Esophagus muscularis mucosa (tissue), 4 donors: Measurements from ENCODE around the gene PNMT. TPM values are rescaled to one million over a fixed set of nuclear protein-coding genes. Genes with fewer than 3 reads are reported as not detected.

Experiments
- DNase-seq: peaks from one replicate; pipeline ENCODE4 v3.0.0-alpha.2; 2017; ENCODE audit errors: extremely low spot score
- H3K27ac ChIP-seq, 4 donors: fragments of 200-600 bp; sonication (generic); replicated peaks in 1 of 4; 1 replicate in 3 of 4; 2 replicates in 1 of 4; pipeline ENCODE4 v1.5.1; 2016 to 2019; ENCODE audit warnings: mild to moderate bottlenecking in 1 of 4
- H3K27me3 ChIP-seq, 4 donors: fragments of 200-600 bp; sonication (generic); one replicate each; pipeline versions ENCODE4 v1.5.1 to v1.6.0; 2016 to 2019
- H3K36me3 ChIP-seq, 4 donors: fragments of 200-600 bp; sonication (generic); one replicate each; pipeline ENCODE4 v1.5.1; 2016 to 2019
- H3K4me1 ChIP-seq, 4 donors: fragments of 200-600 bp; sonication (generic); one replicate each; pipeline ENCODE4 v1.5.1; 2016 to 2019
- H3K4me3 ChIP-seq, 4 donors: fragments of 200-600 bp; sonication (generic); 1 replicate in 2 of 4; 2 replicates in 2 of 4; pipeline ENCODE4 v1.5.1; 2016 to 2019; ENCODE audit warnings: mild to moderate bottlenecking in 4 of 4, moderate library complexity in 1 of 4
- H3K9me3 ChIP-seq, 4 donors: fragments of 200-600 bp; sonication (generic); 1 replicate in 3 of 4; 2 replicates in 1 of 4; pipeline ENCODE4 v1.5.1; 2016 to 2019
- CTCF ChIP-seq, 3 experiments: fragments of 200-600 bp in 2 of 3; fragments of 450-650 bp in 1 of 3; sonication (generic) in 2 of 3; IDR thresholded peaks; one replicate each; pipeline ENCODE4 v1.5.1; 2017 to 2019; ENCODE audit warnings: antibody characterized with exemption in 3 of 3, mild to moderate bottlenecking in 2 of 3, moderate library complexity in 1 of 3
- EP300 ChIP-seq: sonication (generic); formaldehyde crosslinking; IDR thresholded peaks from one replicate; pipeline ENCODE4 v1.6.1; 2017; ENCODE audit warnings: antibody characterized with exemption
- POLR2A ChIP-seq: fragments of 450-650 bp; IDR thresholded peaks from one replicate; pipeline ENCODE4 v1.6.1; 2017; ENCODE audit warnings: antibody characterized with exemption, moderate library complexity, mild to moderate bottlenecking, low read depth
- POLR2AphosphoS5 ChIP-seq, 2 donors: sonication (generic); formaldehyde crosslinking; IDR thresholded peaks; one replicate each; pipeline ENCODE4 v1.6.1; 2017; ENCODE audit warnings: antibody characterized with exemption in 2 of 2
- WGBS: methylation state at CpG from one replicate; pipeline ENCODE4 v1.1.5; 2018; 5-methylcytosine and 5-hydroxymethylcytosine counted together
- intact Hi-C: fragments of 100-400 bp; cut with DNase I; formaldehyde crosslinking; loops from one replicate; pipeline ENCODE4 v1.15.1; 2023
- total RNA-seq, 4 donors: library from RNA; depleted of rRNA; stranded (reverse); fragments of >200 nt; gene quantifications; one replicate each; pipeline versions ENCODE4 v1.1.0 to v1.2.1, GENCODE V29; 2016

The PNMT gene
- total RNA-seq, 4 donors from 2014 or later: 9.4 to 14.3 (median 10.6) TPM

DNA sequence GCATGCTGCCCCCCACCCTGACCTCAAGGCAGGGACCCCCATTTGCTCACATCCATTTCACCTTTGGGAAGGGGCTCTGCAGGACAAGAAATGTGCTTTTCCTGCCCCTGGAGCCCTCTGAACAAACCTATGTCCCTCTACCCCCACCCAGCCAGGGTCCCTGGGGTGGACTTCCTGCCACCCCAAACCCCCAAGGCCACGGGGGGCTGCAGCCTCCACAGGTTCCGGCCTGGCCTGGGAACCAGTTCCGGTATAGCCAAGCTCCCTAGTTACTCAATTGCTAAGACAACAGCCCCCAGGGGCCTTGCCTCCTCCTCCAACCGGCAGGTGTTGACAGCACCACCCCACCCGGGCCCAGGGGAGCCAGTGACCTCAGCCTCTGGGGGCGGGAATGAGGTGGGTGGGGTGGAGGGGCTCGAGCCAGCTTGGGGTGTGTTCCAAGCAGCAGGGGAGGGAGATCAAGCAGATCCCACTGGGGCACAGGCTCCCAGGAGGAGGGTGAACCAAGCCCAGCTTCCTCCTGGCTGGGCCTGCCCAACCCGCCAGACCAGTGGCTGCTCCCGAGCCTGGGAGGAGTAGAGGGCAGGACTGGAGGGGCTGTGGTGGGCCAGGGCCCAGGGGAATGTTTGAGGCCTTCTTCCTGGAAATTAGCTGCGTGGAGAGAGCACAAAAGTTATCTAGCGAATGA, 6.6 kb downstream of the PNMT start:
- Histone ChIP-seq H3K4me1 (peaks cover 43 to 59% (median 50%) of the 10 kb centered on the region in 4 donors), H3K9me3 (no peaks in the 10 kb centered on the region), H3K27ac (no peak overlapping the region), H3K27me3 (peaks cover 0 to 25% (median 10%) of the 10 kb centered on the region in 4 donors), H3K4me3 (no peak overlapping the region), H3K36me3 (peaks cover 0 to 17% (median 0%) of the 10 kb centered on the region in 4 donors)
- 44% methylated on average over 5 of the region's 11 CpGs for WGBS
- intact Hi-C loops: no loop called here
- TF ChIP-seq POLR2AphosphoS5 (IDR thresholded peaks at IDR 0.05) (no peak), EP300 (no peak), CTCF (IDR thresholded peaks at IDR 0.05) (no peak), POLR2A (no peak)
- DNase-seq: no peak

DNA sequence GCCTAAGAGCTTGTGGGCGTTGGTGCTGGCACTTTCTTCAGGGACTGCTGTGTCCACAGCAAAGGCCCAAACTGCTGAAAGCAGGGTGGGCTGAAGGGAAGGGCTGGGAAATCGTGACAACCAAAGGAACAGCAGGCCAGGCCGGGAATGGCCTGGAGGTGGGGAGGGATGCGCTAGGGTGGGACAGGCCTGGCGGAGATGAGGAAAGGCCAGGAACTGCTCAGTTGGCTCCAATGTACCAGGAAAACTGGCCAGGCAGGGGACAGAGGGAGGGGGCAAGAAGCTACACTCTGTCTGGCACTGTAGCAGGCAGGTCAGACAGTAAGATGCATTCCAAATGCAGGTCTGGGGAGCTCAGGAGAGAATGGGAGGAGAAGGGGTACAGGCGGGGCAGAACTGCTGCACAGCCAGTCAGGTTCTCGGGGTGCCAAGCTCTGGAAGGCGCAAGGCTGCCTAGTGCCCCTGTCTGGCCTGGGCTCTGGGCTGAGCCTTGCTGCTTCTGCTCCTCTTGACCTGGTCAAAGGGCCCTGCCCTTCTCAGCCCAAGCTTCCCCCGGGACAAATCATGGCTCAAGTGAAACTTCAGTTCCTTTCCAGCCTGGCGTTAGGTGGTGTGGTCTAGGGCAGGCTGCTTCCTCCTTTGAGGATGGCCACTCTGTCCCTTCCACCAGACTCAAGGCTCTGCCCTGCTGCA, 7.3 kb downstream of the PNMT start:
- no peak overlapping the region for H3K27ac ChIP-seq
- no peak overlapping the region for H3K4me3 ChIP-seq
- 87% methylated on average over 8 of the region's 10 CpGs for WGBS
- H3K36me3 ChIP-seq: peaks cover 0 to 22% (median 3%) of the 10 kb centered on the region in 4 donors
- TF ChIP-seq CTCF (IDR thresholded peaks at IDR 0.05) (no peak), EP300 (no peak), POLR2AphosphoS5 (IDR thresholded peaks at IDR 0.05) (no peak), POLR2A (no peak)
- peaks cover 43 to 63% (median 50%) of the 10 kb centered on the region in 4 donors for H3K4me1 ChIP-seq
- H3K27me3 ChIP-seq: peaks cover 0 to 18% (median 7%) of the 10 kb centered on the region in 4 donors
- intact Hi-C loops: no loop called here
- no peak for DNase-seq
- H3K9me3 ChIP-seq: no peaks in the 10 kb centered on the region

GRCh38 chr17:39676198-39676819, 8.1 kb downstream of the PNMT start:
- peaks cover 0 to 11% (median under 1%) of the 10 kb centered on the region in 4 donors for H3K27me3 ChIP-seq
- TF ChIP-seq CTCF (IDR thresholded peaks at IDR 0.05) (no peak), EP300 (no peak), POLR2AphosphoS5 (IDR thresholded peaks at IDR 0.05) (no peak), POLR2A (no peak)
- H3K36me3 ChIP-seq: peaks cover 0 to 29% (median 5%) of the 10 kb centered on the region in 4 donors
- H3K4me3 ChIP-seq: no peak overlapping the region
- WGBS: 65% methylated on average over 5 of the region's 7 CpGs
- no peaks in the 10 kb centered on the region for H3K9me3 ChIP-seq
- peaks cover 39 to 57% (median 47%) of the 10 kb centered on the region in 4 donors for H3K4me1 ChIP-seq
- intact Hi-C loops: no loop called here
- DNase-seq: no peak
- no peak overlapping the region for H3K27ac ChIP-seq

GRCh38 chr17:39677072-39677471, 8.8 kb downstream of the PNMT start:
- no peak for DNase-seq
- Histone ChIP-seq H3K9me3 (no peaks in the 10 kb centered on the region), H3K4me1 (peaks cover 32 to 51% (median 40%) of the 10 kb centered on the region in 4 donors), H3K4me3 (no peak overlapping the region), H3K36me3 (peaks cover 0 to 34% (median 7%) of the 10 kb centered on the region in 4 donors), H3K27me3 (peaks cover 0 to 3% (median 0%) of the 10 kb centered on the region in 4 donors), H3K27ac (peak overlapping the region; percentile 33 to 67 (median 59))
- 56% methylated on average over 5 of the region's 8 CpGs for WGBS
- TF ChIP-seq CTCF (IDR thresholded peaks at IDR 0.05) (no peak), POLR2AphosphoS5 (IDR thresholded peaks at IDR 0.05) (no peak), EP300 (no peak), POLR2A (no peak)
- intact Hi-C loops: no loop called here
